HTR-8/SVneo (cell line): ENCODE data around the gene DTX1.

Source experiments
- DNase-seq: peaks from one replicate; pipeline ENCODE4 v3.0.0; 2011; ENCODE audit warnings: low spot score, mixed read lengths; ENCODE audit not compliant: insufficient read length
- FAIRE-seq: peaks from 2 replicates; lab custom pipeline; 2011; peaks lifted over from hg19 to GRCh38; lab: Jason Lieb, UNC

Gene DTX1

DNA sequence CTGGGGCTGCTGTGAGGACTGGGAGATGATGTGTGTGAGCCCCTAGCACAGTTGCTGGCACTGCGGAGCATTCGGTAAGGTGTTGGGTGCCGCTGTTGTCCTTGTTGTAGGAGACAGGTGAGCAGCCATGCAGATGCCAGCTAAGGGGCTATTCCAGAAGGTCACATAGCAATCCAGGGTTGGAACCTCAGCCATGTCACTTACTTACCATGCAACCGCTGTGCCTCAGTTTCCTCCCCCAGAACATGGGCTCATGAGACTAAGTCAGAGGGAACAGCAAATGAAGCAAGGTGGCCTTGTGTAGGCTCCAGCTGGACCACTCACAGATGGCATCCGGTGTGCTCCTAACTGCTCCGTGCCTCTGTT is 13.2 kb downstream of the DTX1 start:
- DNase-seq (no peak), FAIRE-seq (no peak)

DNA sequence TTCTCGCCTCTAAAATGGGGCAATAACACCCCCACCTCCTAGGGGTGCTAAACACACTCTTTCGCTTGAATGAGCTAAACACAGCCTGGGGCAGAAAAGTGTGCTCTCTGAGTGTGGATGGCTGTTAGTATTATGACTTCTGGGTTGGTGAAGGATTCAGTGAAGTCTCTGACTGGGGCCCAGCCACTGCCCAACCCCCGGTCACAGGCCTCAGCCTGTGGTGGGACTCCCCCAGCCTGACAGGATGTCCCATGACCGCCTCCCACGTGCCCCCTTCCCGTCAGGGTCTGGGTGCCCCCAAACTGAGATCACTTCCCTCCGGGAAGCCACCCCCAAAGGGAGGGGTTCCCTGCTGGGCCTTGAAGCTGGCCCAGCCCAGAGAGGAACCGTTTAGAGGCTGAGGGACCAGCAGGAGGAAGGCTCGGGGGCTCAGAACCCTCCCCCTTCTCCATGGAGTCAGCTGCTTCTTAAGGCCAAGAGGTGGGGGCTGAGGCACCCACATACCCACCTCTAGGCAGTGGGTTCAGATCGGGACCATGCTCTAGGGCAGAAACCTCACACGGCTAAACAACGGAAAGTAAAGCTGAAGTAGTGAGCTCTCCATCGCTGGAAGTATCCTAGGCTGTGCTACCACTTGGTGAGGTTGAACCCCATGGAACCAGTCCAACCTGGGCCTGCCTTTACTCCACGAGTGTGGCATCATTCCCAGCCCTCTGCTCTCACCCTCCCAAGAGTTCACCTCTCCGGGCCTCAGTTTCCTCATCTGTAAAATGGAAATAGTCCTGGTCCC is 13.8 kb downstream of the DTX1 start:
- DNase-seq (no peak), FAIRE-seq (no peak)

DNA sequence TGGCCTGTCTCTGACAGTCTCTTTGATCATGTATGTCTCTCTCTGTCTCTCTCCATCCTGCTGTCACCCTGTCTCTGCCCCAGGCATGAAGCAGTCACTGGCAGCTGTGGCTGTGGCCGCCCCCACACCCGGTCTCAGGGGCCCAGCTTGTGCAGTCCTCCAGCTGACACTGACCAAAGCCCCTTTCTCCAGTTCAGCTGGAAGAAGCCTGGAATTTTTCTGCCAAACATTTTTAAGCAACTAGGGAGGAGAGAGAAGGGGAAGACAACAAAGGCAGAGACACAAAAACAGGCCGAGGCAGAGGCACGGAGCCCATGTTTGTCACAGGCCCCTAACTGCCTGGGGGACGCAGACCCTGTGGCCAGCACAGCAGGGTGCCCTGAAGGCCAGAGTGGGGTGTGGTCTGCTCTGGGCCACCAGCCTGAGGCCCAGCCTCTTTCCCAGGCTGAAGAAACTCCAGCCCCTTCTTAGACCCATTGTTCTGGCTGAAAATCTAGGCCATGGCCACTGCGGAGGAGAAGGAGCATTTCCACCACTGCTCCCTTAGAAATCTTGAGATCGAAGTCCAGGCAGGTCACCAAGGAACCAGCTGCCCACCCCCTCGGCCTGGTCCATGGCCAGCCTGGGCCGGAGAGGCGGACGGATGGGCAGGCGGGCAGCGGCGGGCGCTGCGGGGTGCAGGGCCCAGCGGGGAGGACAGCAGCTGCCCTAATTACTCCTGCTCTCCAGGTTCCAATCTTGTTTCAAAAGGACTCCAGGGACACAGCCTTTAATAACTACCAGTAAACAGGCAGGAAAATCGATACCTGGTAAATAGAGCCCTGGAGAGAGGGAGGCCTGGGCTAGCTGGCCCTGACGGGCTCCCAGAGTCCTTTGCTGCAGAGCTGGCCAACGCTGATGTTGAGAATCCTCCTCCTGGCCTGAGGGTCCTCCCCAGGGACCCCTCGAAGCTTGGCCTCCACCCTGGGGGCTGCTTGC is 14.9 kb downstream of the DTX1 start:
- FAIRE-seq (no peak), DNase-seq (no peak)

DNA sequence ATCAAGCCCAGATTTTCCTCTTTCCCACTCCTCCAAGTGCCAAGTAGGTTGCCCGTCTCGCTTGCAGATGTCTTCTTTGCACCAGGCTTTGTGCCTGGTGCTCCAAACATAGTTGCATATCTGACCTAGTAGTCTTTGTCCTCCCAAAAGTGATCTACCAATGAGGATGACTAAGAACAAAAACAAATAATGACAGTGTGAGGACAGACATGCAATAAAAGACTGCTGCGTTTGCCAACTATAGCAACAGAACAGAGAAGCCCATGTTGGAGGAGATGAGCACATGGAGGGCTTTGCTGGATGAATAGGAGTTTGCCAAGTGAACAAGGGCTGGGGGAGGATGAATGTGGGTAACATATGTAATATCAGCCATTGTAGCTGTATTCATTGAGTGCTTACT is 15.6 kb downstream of the DTX1 start:
- DNase-seq (no peak), FAIRE-seq (no peak)

GRCh38 chr12:113073586-113073985 is 17.1 kb downstream of the DTX1 start:
- FAIRE-seq: no peak
- no peak for DNase-seq

- no peak for DNase-seq
- FAIRE-seq: no peak
Observed at GRCh38 chr12:113075137-113075683, 18.7 kb downstream of the DTX1 start.

DNA sequence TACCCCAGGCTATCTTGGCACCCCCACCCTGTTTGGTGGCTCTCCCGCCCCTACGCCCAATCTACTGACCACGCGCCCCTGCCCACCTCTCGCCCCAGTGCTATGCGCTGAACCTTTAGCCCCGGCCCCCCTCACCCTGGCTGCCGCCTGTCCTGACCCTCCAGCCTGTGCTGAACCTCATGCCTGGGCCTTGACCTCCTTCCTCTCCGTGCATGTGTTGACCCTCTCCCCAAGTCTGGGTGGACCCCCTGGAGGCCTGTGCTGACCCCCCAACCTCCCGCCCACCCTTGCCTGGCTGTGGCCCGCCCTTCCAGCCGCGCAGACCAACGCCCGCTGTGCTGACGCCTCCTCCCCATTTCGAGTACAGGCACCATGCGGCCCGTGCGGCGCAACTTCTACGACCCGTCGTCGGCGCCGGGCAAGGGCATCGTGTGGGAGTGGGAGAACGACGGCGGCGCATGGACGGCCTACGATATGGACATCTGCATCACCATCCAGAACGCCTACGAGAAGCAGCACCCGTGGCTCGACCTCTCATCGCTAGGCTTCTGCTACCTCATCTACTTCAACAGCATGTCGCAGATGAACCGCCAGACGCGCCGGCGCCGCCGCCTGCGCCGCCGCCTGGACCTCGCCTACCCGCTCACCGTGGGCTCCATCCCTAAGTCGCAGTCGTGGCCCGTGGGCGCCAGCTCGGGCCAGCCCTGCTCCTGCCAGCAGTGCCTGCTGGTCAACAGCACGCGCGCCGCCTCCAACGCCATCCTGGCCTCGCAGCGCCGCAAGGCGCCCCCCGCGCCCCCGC is 20.7 kb downstream of the DTX1 start:
- no peak for DNase-seq
- FAIRE-seq: no peak

DNA sequence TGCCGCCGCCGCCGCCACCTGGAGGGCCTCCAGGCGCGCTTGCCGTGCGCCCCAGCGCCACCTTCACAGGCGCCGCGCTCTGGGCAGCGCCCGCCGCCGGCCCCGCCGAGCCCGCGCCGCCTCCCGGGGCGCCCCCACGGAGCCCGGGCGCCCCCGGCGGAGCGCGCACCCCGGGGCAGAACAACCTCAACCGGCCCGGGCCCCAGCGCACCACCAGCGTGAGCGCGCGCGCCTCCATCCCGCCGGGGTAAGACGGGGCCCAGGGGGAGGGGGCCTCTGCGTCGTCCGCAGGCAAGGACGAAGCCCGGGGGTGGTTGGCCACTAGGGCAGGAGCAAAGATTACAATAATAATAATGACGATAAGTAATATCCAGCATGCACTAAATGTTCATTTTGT is 21.3 kb downstream of the DTX1 start:
- FAIRE-seq (no peak), DNase-seq (no peak)

- DNase-seq: no peak
- no peak for FAIRE-seq
Observed at GRCh38 chr12:113081873-113082272, 25.3 kb downstream of the DTX1 start.

DNA sequence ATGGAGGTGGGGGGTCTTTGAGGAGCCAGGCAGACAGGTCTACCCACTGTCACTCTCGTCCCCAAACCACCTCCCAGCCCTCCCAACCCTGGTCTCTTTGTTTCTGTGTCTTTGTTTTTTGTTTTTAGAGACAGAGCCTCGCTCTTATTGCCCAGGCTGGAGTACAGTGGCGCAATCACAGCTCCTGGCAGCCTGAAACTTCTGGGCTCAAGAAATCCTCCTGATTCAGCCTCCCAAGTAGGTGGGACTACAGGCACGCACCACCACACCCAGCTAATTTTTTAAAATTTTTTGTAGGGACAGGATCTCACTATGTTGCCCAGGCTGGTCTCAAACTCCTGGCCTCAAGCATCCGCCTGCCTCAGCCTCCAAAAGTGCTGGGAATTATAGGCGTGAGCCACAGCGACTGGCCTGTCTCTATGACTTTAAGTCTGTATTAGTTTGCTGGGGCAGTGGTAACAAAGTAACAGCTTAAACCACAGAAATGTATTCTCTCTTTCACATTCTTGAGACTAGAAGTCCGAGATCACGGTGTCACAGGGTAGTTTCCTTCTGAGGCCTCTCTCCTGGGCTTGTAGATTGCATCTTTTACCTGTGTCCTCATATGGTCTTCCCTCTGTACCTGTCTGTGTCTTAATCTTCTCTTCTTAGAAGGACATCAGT is 26.1 kb downstream of the DTX1 start:
- DNase-seq (no peak), FAIRE-seq (no peak)

- no peak for FAIRE-seq
- DNase-seq: no peak
Observed at GRCh38 chr12:113083863-113084435, 27.4 kb downstream of the DTX1 start.

GRCh38 chr12:113086249-113087164 is 30.0 kb downstream of the DTX1 start:
- no peak for FAIRE-seq
- no peak for DNase-seq

- DNase-seq (no peak), FAIRE-seq (no peak)
Observed at GRCh38 chr12:113087193-113087592, 30.7 kb downstream of the DTX1 start.

GRCh38 chr12:113088037-113088436 is 31.5 kb downstream of the DTX1 start:
- no peak for DNase-seq
- no peak for FAIRE-seq

DNA sequence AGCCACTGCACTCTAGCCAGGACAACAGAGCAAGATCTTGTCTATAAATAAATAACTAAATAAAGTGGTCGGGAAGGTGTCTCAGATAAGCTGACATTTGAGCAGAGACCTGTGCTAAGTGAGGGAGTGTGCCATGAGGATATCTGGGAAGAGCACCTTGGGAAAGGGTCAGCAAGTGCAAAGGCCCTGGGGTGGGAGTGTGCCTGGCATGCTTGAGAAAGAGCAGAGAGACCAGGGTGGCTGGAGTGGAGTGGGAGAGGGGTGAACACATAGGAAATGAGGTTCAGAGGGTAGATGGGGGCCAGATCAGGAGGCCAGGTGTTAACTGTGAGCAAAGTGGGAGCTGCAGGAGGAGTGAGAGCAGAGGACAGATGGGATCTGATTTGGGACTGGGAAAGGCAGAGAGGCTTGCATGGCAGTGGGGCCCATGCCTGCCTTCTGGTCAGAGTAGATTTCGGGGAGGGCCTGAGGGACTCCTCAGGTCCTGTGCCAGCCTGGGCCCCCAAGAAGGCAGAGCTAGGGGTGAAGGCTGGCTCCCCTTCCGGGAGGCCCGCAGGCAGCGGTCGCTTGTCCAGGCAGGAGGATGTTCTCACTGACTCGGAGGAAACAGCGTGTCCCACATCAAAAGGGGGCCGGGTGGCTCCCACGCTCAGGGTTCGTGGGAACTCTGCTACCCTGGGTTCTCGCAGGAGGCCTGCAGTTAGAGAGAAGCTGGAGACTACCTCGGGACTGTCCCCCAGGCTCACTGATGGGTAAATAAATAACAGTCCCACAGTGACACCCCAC is 32.6 kb downstream of the DTX1 start:
- FAIRE-seq (no peak), DNase-seq (no peak)

DNA sequence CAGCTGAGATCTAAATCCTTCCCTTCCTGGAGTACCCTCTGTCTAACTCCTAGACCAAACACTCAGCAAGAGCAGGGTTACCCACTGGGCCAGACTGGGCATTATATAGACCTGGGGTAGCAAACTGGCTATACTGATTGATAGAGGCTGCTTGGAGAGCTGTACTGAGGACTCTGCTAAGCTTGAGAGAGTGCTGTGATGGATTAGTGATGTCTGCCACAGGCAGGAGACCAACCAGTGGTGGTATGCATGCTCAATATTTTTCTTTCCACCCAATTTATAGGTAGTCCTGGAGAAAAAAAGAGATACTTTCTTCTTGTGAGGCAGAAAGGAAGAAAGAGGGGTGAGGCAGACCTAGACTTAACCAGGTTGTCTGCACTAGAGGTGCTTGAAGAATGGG is 33.3 kb downstream of the DTX1 start:
- DNase-seq: no peak
- FAIRE-seq: no peak

- FAIRE-seq (no peak), DNase-seq (no peak)
Observed at GRCh38 chr12:113090740-113091139, 34.2 kb downstream of the DTX1 start.

DNA sequence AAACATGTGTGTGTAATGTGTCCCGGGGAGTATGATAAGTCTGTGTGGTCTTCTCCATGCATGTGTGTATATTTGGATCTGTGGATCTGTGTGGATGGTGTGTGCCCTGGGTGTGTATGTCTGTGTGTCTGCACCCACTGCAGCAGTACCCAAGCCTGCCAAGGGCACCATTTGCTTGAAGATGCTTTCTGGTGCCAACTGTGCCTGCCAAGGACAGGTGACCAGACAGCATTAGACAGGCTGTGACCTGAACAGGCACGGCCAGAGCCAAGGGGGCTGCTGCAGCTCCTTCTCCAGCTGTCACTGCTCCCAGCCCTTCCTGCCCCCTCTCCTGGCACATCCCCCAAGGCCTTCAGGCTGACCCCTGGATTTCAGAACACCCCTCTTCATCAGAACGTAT is 35.0 kb downstream of the DTX1 start:
- DNase-seq: no peak
- FAIRE-seq: no peak
